ENCODE measurements around the gene SORCS2.
"Not testable (repeated sequence)": the region's sequence is repeated elsewhere in the genome, so short reads cannot be mapped to it uniquely, and the experiment has no call there.

SORCS2 gene

DNA sequence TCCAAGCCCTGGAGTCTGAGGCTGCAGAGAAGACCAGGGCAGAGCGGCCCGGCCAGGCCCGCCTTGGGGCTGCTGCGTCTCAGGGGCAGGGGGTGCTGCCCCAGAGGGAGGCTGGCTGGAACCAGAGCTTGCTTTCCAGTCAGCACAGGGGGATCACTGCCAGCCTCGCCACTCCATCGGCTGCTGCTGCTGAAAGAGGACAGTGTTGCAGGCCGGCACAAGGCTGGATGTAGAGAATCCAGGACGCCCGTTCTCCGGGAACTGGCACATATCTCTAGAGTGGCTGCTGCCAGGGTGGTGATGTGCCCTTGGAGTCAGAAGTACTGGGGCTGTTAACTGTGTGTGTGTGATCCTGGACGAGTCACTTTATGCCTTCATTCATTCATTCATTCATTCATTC, 31.9 kb upstream of the SORCS2 start:
- DNase-seq (ENCODE audit: extremely low read depth, low read depth): no peak
- TF ChIP-seq, protein P1, sequence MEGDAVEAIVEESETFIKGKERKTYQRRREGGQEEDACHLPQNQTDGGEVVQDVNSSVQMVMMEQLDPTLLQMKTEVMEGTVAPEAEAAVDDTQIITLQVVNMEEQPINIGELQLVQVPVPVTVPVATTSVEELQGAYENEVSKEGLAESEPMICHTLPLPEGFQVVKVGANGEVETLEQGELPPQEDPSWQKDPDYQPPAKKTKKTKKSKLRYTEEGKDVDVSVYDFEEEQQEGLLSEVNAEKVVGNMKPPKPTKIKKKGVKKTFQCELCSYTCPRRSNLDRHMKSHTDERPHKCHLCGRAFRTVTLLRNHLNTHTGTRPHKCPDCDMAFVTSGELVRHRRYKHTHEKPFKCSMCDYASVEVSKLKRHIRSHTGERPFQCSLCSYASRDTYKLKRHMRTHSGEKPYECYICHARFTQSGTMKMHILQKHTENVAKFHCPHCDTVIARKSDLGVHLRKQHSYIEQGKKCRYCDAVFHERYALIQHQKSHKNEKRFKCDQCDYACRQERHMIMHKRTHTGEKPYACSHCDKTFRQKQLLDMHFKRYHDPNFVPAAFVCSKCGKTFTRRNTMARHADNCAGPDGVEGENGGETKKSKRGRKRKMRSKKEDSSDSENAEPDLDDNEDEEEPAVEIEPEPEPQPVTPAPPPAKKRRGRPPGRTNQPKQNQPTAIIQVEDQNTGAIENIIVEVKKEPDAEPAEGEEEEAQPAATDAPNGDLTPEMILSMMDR (IDR thresholded peaks at IDR 0.05; ENCODE audit: low read depth, low read length): no peak

DNA sequence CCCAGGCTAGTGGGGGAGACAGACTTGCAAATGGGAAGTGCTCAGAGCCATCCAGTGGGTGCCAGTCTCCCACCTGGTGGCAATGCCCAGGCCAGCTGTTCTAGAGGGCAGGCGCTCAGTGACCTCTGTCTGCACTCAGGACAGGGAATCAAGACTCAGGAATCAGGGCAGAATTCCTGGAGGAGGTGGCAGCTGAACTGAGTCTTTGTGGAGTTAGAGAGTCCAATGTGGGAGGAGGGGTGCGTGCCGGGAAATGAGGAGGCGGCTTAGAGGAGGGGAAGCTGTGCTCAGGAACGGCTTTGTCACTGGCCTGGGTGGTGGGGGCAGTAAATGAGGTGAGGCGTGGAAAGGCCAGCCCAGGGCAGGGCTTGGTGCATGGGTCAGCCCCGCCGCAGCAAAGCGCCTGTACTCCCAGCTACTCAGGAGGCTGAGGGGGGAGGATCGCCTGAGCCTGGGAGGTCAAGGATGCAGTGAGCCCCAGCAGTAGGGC, 31.3 kb upstream of the SORCS2 start:
- TF ChIP-seq, protein P1 (IDR thresholded peaks at IDR 0.05; ENCODE audit: low read depth, low read length): no peak
- DNase-seq (ENCODE audit: extremely low read depth, low read depth): no peak

DNA sequence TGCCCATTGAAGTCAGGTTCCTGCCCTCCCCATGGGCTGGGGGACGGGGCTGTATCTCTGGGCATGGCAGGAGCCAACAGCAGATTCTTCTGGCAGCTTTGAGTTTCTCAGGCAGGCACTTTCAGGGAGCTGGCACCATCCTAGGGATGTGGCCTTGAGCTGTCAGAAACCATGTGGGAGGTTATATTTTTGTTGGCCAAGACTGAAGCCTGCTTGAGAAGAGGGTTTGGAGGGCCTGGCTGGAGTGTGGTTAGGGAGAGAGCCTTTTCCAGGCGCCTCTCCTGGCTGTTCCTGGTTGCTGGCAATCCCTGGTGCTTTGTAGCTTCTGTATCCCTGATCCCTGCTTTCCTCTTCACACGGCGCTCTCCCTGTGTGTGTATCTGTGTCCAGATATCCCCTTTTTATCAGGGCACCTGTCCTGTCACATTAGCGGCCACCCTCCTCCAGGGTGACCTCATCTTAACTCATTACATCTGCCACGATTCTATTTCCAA, 30.6 kb upstream of the SORCS2 start:
- TF ChIP-seq, protein P1 (IDR thresholded peaks at IDR 0.05; ENCODE audit: low read depth, low read length): no peak
- DNase-seq (ENCODE audit: extremely low read depth, low read depth): peak; percentile 5

DNA sequence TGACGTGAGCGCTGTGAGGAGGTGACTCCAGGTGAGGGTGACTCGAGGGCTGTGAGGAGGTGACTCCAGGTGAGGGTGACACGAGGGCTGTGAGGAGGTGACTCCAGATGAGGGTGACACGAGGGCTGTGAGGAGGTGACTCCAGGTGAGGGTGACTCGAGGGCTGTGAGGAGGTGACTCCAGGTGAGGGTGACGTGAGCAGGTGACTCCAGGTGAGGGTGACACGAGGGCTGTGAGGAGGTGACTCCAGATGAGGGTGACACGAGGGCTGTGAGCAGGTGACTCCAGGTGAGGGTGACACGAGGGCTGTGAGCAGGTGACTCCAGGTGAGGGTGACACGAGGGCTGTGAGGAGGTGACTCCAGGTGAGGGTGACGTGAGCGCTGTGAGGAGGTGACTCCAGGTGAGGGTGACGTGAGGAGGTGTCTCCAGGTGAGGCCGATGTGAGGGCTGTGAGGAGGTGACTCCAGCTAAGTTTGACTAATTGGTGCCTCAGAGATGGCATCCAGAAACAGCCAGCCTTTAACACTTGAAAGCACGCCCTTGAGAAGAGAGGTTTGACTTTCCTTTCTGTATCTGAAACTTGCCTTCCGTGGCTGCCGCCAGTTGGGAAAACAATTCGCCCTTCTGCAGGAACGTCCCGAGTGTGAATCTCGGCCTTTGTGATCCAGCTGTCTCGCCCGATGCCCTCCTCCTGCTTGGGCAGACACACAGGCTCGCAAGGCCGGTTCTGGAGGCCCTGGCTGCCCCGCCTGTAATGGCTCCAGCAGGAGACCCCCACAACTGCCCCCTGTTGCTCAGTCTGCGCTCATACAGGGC, 27.1 kb upstream of the SORCS2 start:
- DNase-seq (ENCODE audit: extremely low read depth, low read depth): not testable (repeated sequence)

DNA sequence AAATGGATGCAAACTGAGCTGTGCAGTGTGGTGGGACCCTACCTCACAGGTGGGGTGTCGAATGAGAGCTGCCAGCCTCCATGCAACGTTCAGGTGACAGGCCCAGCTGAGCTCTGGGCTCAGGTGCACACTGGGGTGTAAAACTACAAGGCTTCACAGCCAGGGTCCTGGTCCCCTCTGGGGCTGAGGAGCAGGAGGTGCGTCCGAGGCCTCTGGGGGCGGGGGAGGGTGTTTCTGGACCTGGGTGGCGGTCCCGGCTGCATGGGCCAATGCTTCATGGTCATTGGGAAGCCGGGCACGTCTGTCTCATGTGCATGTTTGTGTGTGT, 26.5 kb upstream of the SORCS2 start:
- TF ChIP-seq, protein P1 (IDR thresholded peaks at IDR 0.05; ENCODE audit: low read depth, low read length): no peak
- no peak for DNase-seq (ENCODE audit: extremely low read depth, low read depth)

DNA sequence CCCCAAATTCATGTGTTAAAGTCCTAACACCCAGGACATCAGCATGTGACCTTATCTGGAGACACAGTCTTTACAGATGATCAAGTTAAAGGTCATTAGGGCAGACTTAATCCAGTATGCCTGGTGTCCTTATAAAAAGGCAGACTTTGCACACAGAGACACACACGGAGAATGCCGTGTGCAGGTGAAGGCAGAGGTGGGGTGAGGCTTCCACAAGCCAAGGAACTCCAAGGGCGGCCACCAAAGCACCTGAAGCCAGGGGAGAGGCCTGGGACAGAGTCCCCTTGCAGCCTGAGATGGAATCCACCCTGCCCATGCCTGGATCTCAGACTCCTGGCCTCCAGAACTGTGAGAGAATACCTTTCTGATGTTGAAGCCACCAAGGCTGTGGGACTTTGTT, 26.1 kb upstream of the SORCS2 start:
- TF ChIP-seq, protein P1 (IDR thresholded peaks at IDR 0.05; ENCODE audit: low read depth, low read length): no peak
- no peak for DNase-seq (ENCODE audit: extremely low read depth, low read depth)

DNA sequence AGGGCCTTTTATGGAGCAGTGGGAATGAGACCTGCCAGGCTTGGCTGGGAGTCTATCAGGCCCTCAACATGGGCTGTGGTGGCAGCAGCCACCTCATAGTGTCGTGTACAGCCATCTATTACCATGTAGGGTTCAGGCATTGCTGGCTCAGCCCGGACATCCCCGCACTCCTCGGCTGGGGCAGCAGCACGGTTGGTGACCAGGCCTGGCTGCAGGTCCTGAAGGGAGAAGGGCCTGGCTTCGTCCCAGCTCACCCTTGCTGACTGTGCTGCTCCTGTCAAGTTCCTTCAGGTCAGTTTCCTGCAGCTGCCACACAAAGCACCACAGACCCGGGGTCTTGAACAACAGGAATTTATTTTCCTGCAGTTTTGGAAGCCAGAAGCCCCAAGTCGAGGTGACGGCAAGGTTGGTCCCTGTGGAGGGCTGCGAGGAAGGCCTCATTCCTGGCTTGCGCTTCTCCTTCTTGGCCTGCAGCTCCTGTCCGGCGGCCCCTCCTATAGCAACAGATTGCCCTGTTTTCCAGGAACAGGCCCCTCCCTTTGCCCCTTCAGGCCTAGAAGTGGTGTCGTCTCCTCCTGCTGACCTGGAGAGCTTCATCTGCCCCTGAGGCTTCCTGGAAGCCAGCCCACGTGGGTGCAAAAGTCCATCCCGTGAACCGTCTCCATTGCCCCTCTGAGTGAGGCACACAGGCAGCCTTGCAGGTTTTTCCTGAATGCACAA, 25.2 kb upstream of the SORCS2 start:
- TF ChIP-seq, protein P1 (IDR thresholded peaks at IDR 0.05; ENCODE audit: low read depth, low read length): no peak
- DNase-seq (ENCODE audit: extremely low read depth, low read depth): no peak

Data from AG09319 (cell line).